Embryonic facial prominence (tissue), 1 donor: ENCODE measurements around the gene NELL1.
"Not testable (repeated sequence)": the region's sequence is repeated elsewhere in the genome, so short reads cannot be mapped to it uniquely, and the experiment has no call there.

ENCODE experiments used
- DNase-seq: peaks from one replicate; pipeline ENCODE4 v3.0.0-alpha.2; 2016; ENCODE audit errors: extremely low spot score

The NELL1 gene

GRCh38 chr11:21195995-21196394, 526.6 kb downstream of the NELL1 start:
- DNase-seq: no peak

- DNase-seq: no peak
Observed at GRCh38 chr11:21198498-21198897, 529.1 kb downstream of the NELL1 start.

- no peak for DNase-seq
Observed at GRCh38 chr11:21205205-21205604, 535.8 kb downstream of the NELL1 start.

- no peak for DNase-seq
Observed at GRCh38 chr11:21225860-21226259, 556.5 kb downstream of the NELL1 start.

GRCh38 chr11:21229224-21229623, 559.8 kb downstream of the NELL1 start:
- DNase-seq: no peak

GRCh38 chr11:21250196-21250595, 580.8 kb downstream of the NELL1 start:
- no peak for DNase-seq

- no peak for DNase-seq
Observed at GRCh38 chr11:21254055-21254454, 584.7 kb downstream of the NELL1 start.

GRCh38 chr11:21254790-21255189, 585.4 kb downstream of the NELL1 start:
- no peak for DNase-seq

- DNase-seq: no peak
Observed at GRCh38 chr11:21257461-21257860, 588.1 kb downstream of the NELL1 start.

GRCh38 chr11:21258414-21258813, 589.0 kb downstream of the NELL1 start:
- no peak for DNase-seq

GRCh38 chr11:21260101-21260500, 590.7 kb downstream of the NELL1 start:
- no peak for DNase-seq

- DNase-seq: no peak
Observed at GRCh38 chr11:21262992-21263391, 593.6 kb downstream of the NELL1 start.

GRCh38 chr11:21264125-21264524, 594.7 kb downstream of the NELL1 start:
- DNase-seq: no peak

GRCh38 chr11:21268036-21268435, 598.6 kb downstream of the NELL1 start:
- DNase-seq: no peak

- not testable (repeated sequence) for DNase-seq
Observed at GRCh38 chr11:21272139-21272538, 602.8 kb downstream of the NELL1 start.

GRCh38 chr11:21278840-21279239, 609.5 kb downstream of the NELL1 start:
- DNase-seq: no peak

GRCh38 chr11:21285104-21285503, 615.7 kb downstream of the NELL1 start:
- DNase-seq: no peak

- DNase-seq: no peak
Observed at GRCh38 chr11:21289686-21290085, 620.3 kb downstream of the NELL1 start.

GRCh38 chr11:21295508-21295907, 626.1 kb downstream of the NELL1 start:
- DNase-seq: no peak

GRCh38 chr11:21301981-21302380, 632.6 kb downstream of the NELL1 start:
- no peak for DNase-seq

GRCh38 chr11:21306739-21307358, 637.5 kb downstream of the NELL1 start:
- DNase-seq: no peak

GRCh38 chr11:21307874-21308273, 638.5 kb downstream of the NELL1 start:
- no peak for DNase-seq

- no peak for DNase-seq
Observed at GRCh38 chr11:21316591-21316990, 647.2 kb downstream of the NELL1 start.

- DNase-seq: no peak
Observed at GRCh38 chr11:21321072-21321471, 651.7 kb downstream of the NELL1 start.
